ENCODE data around the gene CA7. TPM values are rescaled to one million over a fixed set of nuclear protein-coding genes. Genes with fewer than 3 reads are reported as not detected.

CA7 gene
- polyA plus RNA-seq, 1 donor from 2014 or later = not detected

DNA sequence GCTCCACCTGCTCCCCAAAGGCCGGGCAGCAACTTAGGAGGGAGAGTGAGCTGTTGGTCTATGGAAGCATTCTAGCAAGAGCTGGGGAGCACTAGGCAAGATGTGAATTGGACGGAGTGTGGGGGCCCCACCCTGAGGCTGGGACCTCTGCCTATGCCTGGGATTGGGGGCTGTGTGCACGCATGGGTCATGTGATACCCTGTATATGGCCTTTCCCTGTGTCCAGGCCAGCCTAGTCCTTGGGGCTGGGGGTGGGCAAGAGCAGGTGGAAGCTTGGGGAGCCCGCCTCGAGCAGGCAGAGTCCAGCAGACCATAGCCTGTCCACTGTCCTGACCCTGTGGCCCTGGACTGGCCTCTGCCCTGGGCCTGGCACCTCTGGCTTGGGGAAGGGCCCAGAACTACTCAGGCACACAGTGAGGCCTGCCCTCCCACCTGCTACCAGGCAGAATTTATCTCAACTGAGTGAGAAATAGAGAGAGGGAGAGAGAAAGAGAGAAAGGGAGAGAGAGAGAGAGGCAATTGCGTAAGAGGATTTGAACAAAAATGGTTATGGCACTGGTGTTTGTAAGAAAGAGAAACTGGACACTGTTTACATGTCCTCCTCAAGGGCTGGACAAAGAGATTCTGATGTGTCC lies 55.2 kb downstream of the CA7 start:
- no peak overlapping the region for H2AFZ ChIP-seq (ENCODE audit: low read depth, low read length)
- no peaks in the 10 kb centered on the region for H3K79me2 ChIP-seq (replicated peaks; ENCODE audit: insufficient read depth, low read length)
- H3K27ac ChIP-seq (ENCODE audit: low read length) = no peak overlapping the region
- no peak overlapping the region for H3K9ac ChIP-seq (ENCODE audit: low read length)
- H3K9me3 ChIP-seq (ENCODE audit: low read length) = no peaks in the 10 kb centered on the region
- no peaks in the 10 kb centered on the region for H3K9me2 ChIP-seq (ENCODE audit: insufficient read depth, low read length)
- no peak overlapping the region for H3K4me2 ChIP-seq (ENCODE audit: low read length)
- TF ChIP-seq MXI1 (conservative IDR thresholded peaks at IDR 0.05; ENCODE audit: poor library complexity, severe bottlenecking) = no peak
- TF ChIP-seq TAF1 (IDR thresholded peaks at IDR 0.05; ENCODE audit: low read depth) = no peak
- TF ChIP-seq, protein P1, sequence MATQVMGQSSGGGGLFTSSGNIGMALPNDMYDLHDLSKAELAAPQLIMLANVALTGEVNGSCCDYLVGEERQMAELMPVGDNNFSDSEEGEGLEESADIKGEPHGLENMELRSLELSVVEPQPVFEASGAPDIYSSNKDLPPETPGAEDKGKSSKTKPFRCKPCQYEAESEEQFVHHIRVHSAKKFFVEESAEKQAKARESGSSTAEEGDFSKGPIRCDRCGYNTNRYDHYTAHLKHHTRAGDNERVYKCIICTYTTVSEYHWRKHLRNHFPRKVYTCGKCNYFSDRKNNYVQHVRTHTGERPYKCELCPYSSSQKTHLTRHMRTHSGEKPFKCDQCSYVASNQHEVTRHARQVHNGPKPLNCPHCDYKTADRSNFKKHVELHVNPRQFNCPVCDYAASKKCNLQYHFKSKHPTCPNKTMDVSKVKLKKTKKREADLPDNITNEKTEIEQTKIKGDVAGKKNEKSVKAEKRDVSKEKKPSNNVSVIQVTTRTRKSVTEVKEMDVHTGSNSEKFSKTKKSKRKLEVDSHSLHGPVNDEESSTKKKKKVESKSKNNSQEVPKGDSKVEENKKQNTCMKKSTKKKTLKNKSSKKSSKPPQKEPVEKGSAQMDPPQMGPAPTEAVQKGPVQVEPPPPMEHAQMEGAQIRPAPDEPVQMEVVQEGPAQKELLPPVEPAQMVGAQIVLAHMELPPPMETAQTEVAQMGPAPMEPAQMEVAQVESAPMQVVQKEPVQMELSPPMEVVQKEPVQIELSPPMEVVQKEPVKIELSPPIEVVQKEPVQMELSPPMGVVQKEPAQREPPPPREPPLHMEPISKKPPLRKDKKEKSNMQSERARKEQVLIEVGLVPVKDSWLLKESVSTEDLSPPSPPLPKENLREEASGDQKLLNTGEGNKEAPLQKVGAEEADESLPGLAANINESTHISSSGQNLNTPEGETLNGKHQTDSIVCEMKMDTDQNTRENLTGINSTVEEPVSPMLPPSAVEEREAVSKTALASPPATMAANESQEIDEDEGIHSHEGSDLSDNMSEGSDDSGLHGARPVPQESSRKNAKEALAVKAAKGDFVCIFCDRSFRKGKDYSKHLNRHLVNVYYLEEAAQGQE (IDR thresholded peaks at IDR 0.05; ENCODE audit: borderline replicate concordance) = no peak
- H4K20me1 ChIP-seq (ENCODE audit: insufficient read depth) = no peaks in the 10 kb centered on the region
- H3F3A ChIP-seq (ENCODE audit: insufficient read depth, low read length, poor library complexity, severe bottlenecking) = no peaks in the 10 kb centered on the region
- no peaks in the 10 kb centered on the region for H3K27me3 ChIP-seq (ENCODE audit: insufficient read depth, low read depth, low read length)
- no peaks in the 10 kb centered on the region for H3K36me3 ChIP-seq (ENCODE audit: insufficient read depth, low read length)
- no peak overlapping the region for H3K4me3 ChIP-seq (ENCODE audit: low read length)

DNA sequence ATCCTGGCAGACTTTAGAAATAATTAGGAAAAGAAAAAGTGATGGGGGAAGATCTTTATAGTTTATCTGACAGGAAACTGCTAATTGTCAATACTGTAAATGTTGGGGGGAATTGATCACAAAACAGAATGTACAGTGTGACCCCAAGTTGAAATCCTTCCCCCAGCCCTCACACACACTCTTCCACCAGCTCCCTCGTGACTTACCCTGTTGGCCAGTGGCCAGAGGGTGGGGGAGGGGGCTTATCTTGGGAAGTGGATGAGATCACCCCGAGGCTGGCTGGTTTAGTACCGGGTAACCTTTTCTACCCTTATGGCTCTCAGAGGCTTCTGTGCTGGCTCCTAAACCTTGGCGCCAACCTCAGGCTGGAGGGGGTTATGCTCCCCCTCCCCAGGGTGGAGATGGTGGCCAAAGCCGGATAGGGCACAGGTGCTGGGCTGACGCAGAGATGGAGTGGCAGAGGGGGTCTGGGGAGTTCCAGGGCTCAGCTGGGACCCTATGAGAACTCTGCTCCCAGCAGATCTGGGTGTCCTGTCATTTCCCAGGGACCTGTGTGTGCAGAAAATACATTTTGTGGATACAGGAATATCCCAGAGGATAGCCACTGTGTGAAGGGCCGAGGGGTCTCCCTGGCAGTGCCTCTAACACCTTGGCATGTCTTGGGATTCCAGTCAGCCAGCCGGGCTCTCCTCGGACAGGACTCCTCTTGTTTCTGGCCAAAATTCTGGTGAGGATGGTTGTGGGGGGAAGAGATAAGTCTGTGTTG lies 55.9 kb downstream of the CA7 start:
- H3K27me3 ChIP-seq (ENCODE audit: insufficient read depth, low read depth, low read length) = no peaks in the 10 kb centered on the region
- no peaks in the 10 kb centered on the region for H3K9me3 ChIP-seq (ENCODE audit: low read length)
- H3K79me2 ChIP-seq (replicated peaks; ENCODE audit: insufficient read depth, low read length) = no peaks in the 10 kb centered on the region
- no peak overlapping the region for H3K9ac ChIP-seq (ENCODE audit: low read length)
- H3K4me2 ChIP-seq (ENCODE audit: low read length) = no peak overlapping the region
- no peak overlapping the region for H3K27ac ChIP-seq (ENCODE audit: low read length)
- TF ChIP-seq SMC3 (conservative IDR thresholded peaks at IDR 0.05; ENCODE audit: poor library complexity) (no peak), EZH2 (IDR thresholded peaks at IDR 0.05; ENCODE audit: borderline replicate concordance, insufficient read depth, low read length, poor library complexity, severe bottlenecking) (no peak), TAF1 (IDR thresholded peaks at IDR 0.05; ENCODE audit: low read depth) (no peak)
- TF ChIP-seq, protein P2, sequence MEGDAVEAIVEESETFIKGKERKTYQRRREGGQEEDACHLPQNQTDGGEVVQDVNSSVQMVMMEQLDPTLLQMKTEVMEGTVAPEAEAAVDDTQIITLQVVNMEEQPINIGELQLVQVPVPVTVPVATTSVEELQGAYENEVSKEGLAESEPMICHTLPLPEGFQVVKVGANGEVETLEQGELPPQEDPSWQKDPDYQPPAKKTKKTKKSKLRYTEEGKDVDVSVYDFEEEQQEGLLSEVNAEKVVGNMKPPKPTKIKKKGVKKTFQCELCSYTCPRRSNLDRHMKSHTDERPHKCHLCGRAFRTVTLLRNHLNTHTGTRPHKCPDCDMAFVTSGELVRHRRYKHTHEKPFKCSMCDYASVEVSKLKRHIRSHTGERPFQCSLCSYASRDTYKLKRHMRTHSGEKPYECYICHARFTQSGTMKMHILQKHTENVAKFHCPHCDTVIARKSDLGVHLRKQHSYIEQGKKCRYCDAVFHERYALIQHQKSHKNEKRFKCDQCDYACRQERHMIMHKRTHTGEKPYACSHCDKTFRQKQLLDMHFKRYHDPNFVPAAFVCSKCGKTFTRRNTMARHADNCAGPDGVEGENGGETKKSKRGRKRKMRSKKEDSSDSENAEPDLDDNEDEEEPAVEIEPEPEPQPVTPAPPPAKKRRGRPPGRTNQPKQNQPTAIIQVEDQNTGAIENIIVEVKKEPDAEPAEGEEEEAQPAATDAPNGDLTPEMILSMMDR (IDR thresholded peaks at IDR 0.05; ENCODE audit: poor library complexity, severe bottlenecking) = no peak
- TF ChIP-seq, protein P1 (IDR thresholded peaks at IDR 0.05; ENCODE audit: borderline replicate concordance) = no peak
- no peaks in the 10 kb centered on the region for H3K36me3 ChIP-seq (ENCODE audit: insufficient read depth, low read length)
- no peak overlapping the region for H3K4me3 ChIP-seq (ENCODE audit: low read length)
- no peaks in the 10 kb centered on the region for H4K20me1 ChIP-seq (ENCODE audit: insufficient read depth)
- no peak overlapping the region for H2AFZ ChIP-seq (ENCODE audit: low read depth, low read length)
- H3K9me2 ChIP-seq (ENCODE audit: insufficient read depth, low read length) = no peaks in the 10 kb centered on the region
- no peaks in the 10 kb centered on the region for H3F3A ChIP-seq (ENCODE audit: insufficient read depth, low read length, poor library complexity, severe bottlenecking)
